ENCODE measurements around the gene EIF4B. TPM values are rescaled to one million over a fixed set of nuclear protein-coding genes. Genes with fewer than 3 reads are reported as not detected.

Gene EIF4B
- total and polyA plus RNA-seq, 9 of the 15 experiments (the other 6 are each of a cell fraction or from before 2014, with no cell fraction given) = 138 to 669 (median 552) TPM

DNA sequence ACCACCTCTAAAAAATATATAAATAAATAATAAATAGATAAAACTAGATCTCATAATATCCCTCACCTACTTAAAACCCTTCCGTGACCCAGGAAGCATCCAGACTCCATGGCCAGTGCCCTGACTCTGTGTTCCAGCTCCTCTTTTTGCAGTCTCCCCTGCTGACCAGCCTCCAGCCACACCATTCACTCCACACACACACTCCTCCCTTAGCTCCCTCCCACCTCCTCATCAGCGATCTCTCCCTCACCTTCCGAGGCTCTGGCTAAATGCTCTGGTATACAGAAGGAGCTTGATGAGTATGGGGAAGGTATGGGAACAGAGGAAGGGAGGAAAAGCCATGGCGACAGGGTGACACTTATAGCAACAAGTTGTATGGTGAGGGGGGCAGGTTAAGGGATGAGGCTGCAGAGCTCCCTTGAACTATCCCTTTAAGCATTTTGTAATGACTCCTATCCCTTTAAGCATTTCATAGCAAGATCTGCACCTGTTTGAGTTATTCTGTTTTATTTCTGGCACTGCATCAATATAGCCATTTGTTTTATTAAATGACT lies 26.1 kb upstream of the EIF4B start:
- TF ChIP-seq DACH1 (IDR thresholded peaks at IDR 0.05; ENCODE audit: partially characterized antibody) (no peak), RBM17 (IDR thresholded peaks at IDR 0.05; ENCODE audit: borderline replicate concordance, low read depth, low read length) (no peak), ZNF830 (CRISPR knock-in tag; IDR thresholded peaks at IDR 0.05) (no peak), ZC3H8 (IDR thresholded peaks at IDR 0.05) (no peak), MTA1 (IDR thresholded peaks at IDR 0.05; ENCODE audit: borderline replicate concordance) (no peak), KLF10 (CRISPR knock-in tag; IDR thresholded peaks at IDR 0.05) (no peak)
- TF ChIP-seq, protein P1, sequence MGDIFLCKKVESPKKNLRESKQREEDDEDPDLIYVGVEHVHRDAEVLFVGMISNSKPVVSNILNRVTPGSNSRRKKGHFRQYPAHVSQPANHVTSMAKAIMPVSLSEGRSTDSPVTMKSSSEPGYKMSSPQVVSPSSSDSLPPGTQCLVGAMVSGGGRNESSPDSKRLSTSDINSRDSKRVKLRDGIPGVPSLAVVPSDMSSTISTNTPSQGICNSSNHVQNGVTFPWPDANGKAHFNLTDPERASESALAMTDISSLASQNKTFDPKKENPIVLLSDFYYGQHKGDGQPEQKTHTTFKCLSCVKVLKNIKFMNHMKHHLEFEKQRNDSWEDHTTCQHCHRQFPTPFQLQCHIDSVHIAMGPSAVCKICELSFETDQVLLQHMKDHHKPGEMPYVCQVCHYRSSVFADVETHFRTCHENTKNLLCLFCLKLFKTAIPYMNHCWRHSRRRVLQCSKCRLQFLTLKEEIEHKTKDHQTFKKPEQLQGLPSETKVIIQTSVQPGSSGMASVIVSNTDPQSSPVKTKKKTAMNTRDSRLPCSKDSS (IDR thresholded peaks at IDR 0.05; ENCODE audit: low read depth, partially characterized antibody) = no peak
- Histone ChIP-seq H4K20me1 (replicated peaks; ENCODE audit: control insufficient read depth, insufficient read depth, low read length) (no peaks in the 10 kb centered on the region), H3K9me3 (replicated peaks; ENCODE audit: control insufficient read depth, insufficient read depth, low read depth, low read length) (no peaks in the 10 kb centered on the region), H3K4me3 (no peak overlapping the region), H3K4me2 (ENCODE audit: insufficient read depth, low read length) (peak overlapping the region; percentile 36; the same call in 1 of the 2 replicates), H3K27me3 (ENCODE audit: control insufficient read depth in 2 of 2, insufficient read depth in 2 of 2, low read length in 2 of 2) (no peaks in the 10 kb centered on the region), H3K36me3 (ENCODE audit: control insufficient read depth, insufficient read depth, low read length) (no peaks in the 10 kb centered on the region), H3K27ac (ENCODE audit: extremely low read depth, low read depth, low read length) (no peak overlapping the region; the same call in 2 of the 3 replicates), H3K79me2 (ENCODE audit: control insufficient read depth, insufficient read depth, low read length) (no peaks in the 10 kb centered on the region), H3K9me1 (ENCODE audit: control insufficient read depth, insufficient read depth, low read length) (peaks cover 6% of the 10 kb centered on the region), H3K9ac (ENCODE audit: insufficient read depth in 1 of 2, low read depth in 2 of 2, low read length in 2 of 2) (no peak overlapping the region), H2AFZ (ENCODE audit: low read depth, low read length) (0 out of 2 replicates have a peak overlapping the region, but pooled peaks have one; percentile 26), H3K4me1 (replicated peaks in 1 of 2; ENCODE audit: control insufficient read depth in 2 of 2, insufficient read depth in 2 of 2, low read length in 2 of 2) (peaks cover 6 to 21% of the 10 kb centered on the region in 2 experiments; a peak in 3 of 5 replicates)
- BruUV-seq (replicated peaks) = TSS peak; percentile 82
- in situ Hi-C loops (cut with MboI) (loop anchor here (5.0 kb wide), 3 partner anchors 93 to 598 kb away; no protein-coding TSS in a partner anchor), intact Hi-C loops (cut with micrococcal nuclease) (loop anchor here (1.0 to 10.0 kb wide), 5 partner anchors 27 to 823 kb away; partner anchors contain the start of gene KRT8)
- ATAC-seq (peak; percentile 10; the same call in 1 of the 3 replicates), DNase-seq (ENCODE audit: extremely low read depth in 1 of 4, low spot score in 3 of 4) (peak in 1 of 4 experiments; percentile 19), FAIRE-seq (no peak)
- CTCF ChIA-PET (ENCODE audit: low intra/inter-chr PET ratio) = interaction anchor here (0.7 to 10.4 kb wide), 10 partner anchors 21 to 823 kb away, joined by 3 to 398 read pairs (median 4); partner anchors contain the start of gene KRT8
- POLR2A ChIA-PET = interaction anchor here (0.6 to 2.9 kb wide), 13 partner anchors 9 to 110 kb away, joined by 3 to 23 read pairs (median 4); no protein-coding TSS in a partner anchor
- 0% methylated on average over 4 of the region's 4 CpGs for WGBS (ENCODE audit: insufficient coverage, low coverage, missing lambda C conversion rate)
